Endometrial microvascular endothelial cells (primary cell): ENCODE measurements around the gene EHD2. TPM values are rescaled to one million over a fixed set of nuclear protein-coding genes. Genes with fewer than 3 reads are reported as not detected.
"Not testable (repeated sequence)": the region's sequence is repeated elsewhere in the genome, so short reads cannot be mapped to it uniquely, and the experiment has no call there.

ENCODE experiments used
- in situ Hi-C: cut with HindIII; loops from 2 replicates; pipeline ENCODE4 v1.10.0; 2017; ENCODE audit warnings: low sequenced_read_pairs, low pct_unique_long_range_greater_than_20kb; ENCODE audit errors: inconsistent ontology term
- total RNA-seq: library from RNA; depleted of rRNA; stranded (reverse); fragments of >200 nt; gene quantifications from one replicate; pipeline ENCODE4 v1.2.3, GENCODE V29; 2015; ENCODE audit errors: inconsistent ontology term

Gene EHD2
- total RNA-seq, 1 donor from 2014 or later = 205 TPM

DNA sequence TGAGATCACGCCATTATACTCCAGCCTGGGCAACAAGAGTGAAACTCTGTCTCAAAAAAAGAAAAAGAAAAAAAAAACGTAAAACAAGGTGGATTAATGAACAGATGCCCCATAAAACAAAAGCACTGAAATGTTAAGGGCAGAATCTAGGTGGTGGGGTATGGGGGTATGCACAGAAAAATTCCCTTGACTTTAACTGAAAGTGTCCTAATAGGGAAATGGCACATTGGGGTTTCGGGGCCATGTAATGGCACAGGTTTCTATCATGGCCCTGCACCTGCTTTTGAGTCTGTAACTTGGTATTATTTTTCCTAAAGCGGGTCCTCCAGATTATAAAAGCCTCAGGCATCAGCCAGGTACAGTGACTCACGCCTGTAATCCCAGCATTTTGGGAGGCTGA, 48.3 kb downstream of the EHD2 start:
- in situ Hi-C loops = no loop called here

DNA sequence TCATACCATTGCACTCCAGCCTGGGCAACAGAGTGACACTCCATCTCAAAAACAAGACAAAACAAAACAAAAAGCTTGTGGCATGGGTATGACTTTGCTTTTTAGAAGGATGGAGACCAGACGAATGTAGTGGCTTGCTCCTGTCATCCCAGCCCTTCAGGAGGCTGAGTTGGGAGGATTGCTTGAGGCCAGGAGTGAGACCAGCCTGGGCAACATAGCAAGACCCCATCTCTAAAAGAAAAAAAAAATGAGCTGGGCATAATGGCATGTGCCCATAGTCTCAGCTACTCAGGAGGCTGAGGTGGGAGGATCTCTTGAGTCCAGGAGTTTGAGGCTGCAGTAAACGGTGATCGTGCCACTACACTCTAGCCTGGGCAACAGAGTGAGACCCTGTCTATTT, 48.9 kb downstream of the EHD2 start:
- in situ Hi-C loops = no loop called here

DNA sequence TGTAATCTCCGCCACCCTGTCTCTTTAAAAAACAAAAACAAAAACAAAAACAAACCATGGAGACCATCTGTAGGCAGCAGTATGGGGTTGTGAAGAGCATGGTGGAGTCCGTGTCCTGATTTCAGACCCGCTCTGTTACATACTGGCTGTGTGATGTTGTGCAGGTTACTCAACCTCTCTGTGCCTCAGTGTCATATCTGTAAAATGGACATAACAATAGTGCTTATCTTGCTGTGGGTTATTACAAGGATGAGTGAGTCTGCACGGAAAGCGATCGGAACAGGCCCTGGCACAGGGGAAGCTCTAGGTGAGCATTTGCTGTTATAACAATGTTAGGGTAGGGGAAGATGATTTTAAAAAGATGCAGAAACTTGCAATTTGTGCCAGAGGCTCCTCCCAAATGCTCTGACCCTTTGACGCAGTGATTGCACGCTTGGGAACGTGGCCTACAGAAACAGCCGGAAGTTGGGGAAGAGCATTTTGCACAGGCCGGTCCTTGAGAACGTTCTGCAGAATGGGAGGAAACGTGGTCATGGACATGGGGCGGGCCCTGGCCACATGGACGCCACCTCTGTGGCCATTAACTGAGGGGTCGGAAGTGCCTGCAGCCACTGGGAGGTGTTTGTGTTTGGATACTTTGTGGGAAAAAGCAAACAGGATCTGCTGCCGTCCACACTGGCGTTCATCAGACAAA, 49.5 kb downstream of the EHD2 start:
- in situ Hi-C loops = no loop called here

DNA sequence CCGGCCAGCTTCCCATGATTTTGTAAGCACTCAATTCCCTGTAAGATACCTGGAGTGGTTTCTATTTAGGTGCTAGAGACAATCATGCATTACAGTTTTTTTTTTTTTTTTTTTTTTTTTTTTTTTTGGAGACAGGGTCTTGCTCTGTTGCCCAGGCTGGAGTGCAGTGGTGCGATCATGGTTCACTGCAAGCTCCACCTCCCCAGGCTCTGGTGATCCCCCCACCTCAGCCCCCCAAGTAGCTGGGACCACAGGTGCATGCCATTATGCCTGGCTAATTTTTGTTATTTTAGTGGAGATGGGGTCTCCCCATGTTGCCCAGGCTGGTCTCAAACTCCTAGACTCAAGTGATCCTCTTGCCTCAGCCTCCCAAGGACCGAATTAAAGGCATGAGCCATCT, 51.5 kb downstream of the EHD2 start:
- in situ Hi-C loops = not testable (repeated sequence)

DNA sequence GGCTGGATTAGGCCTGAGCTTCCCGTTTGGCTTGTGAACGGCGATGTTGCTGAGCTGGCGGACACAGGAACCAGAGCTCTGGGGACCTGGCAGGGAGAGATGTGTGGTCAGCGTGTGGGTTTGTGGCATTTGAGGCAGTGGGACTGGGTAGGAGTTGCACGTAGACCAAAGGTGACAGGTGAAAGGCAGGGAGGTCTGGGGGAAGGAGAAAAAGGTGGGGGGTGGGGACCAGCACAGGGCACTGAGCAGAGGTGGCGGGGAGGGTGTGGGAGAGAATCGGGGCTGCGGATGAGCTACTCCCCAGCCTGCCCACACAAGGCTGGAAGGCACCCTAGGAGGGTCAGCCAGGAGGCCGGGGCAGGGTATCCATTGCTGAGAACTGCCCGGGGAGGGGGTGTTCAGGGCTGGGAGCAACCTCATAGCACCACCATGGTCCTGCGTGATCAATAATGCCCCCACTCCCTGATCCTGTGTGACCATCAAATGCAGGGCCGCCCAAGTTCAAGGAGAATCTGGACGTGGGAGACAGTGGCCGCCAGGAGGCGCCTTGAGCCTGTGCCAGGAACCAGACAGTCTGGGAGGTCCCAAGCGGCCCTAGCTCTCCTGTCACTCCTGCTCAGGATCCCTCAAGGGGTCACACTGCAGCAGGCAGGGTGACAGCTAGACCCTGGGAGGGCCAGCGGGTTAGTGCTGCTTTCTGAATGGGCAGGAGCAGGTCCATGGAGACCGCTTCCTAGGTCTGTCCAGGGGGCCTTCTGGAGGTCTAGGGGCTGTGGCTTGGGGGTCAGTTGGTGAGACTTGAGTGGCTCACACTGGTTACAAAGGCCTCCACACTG, 52.5 kb downstream of the EHD2 start:
- in situ Hi-C loops = no loop called here

DNA sequence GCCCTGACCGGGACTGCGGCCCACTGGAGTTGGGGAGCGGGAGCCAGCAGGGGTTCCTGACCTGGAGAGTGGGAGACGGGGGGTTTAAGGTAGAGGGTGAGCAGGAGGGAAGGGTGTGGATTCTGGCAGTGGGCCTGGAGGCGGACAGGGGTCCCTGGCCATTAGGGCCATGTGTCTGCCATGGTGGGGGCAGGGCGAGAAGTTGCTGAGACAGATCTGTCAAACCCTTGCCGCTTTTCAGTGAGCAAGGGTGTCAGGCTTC, 53.1 kb downstream of the EHD2 start:
- in situ Hi-C loops = no loop called here

DNA sequence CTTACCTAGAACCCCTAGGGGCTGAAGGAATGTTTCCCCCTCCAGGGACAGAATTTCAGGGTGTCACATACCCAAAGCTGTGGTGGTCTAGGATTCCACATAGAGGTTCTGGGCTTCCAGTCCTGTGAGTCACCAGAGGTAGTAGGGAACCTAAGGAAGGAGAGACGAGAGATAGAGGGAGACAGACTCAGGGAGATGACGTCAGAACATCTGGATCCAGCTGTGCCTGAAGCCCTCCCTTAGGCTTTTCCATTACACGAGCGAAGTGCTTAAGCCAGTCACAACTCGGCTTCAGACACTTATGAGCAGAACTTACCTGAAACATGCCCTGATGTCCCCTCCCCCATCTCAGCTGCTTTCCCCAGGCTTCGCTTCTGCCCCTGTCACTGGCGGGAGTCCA, 53.4 kb downstream of the EHD2 start:
- in situ Hi-C loops = no loop called here

DNA sequence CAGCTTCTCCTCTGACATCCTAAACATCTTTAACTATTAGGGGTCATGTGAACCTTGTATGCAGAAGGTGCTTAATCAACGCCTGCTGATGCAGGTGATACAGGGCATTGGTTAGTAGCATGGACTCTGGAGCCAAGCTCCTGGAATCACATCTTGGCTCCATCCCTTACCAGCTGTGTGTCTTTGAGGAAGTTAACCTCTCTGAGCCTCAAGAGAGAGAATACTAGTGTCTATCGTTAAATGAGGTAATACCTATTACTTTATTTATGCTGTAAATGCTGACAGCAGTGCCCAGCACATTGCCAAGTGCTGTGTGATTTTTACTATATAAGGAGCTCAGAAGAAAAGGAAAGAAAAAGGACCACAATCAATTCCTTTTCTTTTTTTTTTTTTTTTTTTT, 54.1 kb downstream of the EHD2 start:
- in situ Hi-C loops = no loop called here

DNA sequence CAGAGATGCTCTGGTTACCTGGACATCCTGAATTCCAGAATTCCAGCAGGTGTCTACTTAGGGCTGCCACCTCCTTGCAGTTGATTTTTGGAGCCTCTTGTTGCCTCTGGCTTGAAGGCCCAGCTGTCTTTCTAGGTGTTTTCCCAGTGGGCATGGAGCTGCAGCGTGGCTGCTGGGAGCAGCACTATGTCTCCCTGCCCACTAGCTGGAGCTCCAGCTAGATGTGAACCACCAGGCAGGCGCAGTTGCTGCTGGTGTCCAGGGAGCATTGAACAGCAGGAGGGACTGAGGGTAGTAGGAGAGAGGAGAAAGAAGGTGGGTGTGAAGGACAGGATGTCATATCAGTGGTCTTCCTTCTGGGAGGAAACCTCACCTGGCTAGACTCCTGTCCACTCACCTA, 55.4 kb downstream of the EHD2 start:
- in situ Hi-C loops = no loop called here

DNA sequence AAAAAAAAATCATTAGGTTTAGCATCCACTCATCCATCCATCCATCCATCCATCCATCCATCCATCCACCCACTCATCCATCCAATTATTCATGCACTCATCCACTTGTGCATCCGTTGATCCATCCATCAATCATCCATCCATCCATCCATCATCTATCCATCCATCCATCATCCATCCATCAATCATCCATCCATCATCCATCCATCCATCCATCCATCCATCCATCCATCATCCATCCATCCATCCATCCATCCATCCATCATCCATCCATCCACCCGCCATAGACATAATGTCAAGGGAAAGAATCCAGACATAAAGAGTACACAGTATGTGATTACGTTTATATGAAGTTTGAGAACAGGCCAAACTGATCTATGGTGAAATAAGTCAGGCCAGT, 56.3 kb downstream of the EHD2 start:
- in situ Hi-C loops = no loop called here

DNA sequence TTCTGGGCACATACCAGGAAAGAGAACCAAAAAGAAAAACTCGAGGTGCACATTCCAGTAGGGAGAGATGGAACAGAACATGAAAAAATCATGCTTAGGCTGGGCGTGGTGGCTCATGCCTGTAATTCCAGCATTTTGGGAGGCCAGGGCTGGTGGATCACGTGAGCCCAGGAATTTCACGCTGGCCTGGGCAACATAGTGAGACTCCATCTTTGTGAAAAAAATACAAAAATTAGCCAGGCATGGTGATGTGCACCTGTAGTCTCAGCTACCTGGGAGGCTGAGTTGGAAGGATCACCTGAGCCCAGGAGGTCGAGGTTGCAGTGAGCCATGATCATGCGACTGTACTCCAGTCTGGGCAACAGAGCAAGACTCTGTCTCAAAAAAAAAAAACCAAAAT, 58.1 kb downstream of the EHD2 start:
- in situ Hi-C loops = not testable (repeated sequence)

DNA sequence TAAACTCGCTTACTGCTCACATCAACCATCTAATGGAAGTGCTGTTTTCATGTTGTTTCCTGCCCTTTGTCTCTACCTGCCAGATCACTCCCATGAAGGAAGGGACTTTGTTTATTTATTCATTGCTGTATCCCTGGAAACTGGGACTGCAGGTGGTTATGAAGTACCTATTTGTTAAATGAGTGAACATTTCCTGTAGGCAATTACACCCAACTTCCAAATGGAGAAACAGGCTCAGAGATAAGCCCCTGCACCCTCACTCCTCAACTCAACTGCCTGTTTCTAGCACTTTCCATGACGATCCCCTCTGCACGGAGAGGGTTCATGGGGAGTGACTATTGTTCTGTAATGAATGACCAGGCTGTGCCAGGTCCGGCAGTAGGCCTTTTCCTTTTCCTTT, 63.3 kb downstream of the EHD2 start:
- in situ Hi-C loops = no loop called here

DNA sequence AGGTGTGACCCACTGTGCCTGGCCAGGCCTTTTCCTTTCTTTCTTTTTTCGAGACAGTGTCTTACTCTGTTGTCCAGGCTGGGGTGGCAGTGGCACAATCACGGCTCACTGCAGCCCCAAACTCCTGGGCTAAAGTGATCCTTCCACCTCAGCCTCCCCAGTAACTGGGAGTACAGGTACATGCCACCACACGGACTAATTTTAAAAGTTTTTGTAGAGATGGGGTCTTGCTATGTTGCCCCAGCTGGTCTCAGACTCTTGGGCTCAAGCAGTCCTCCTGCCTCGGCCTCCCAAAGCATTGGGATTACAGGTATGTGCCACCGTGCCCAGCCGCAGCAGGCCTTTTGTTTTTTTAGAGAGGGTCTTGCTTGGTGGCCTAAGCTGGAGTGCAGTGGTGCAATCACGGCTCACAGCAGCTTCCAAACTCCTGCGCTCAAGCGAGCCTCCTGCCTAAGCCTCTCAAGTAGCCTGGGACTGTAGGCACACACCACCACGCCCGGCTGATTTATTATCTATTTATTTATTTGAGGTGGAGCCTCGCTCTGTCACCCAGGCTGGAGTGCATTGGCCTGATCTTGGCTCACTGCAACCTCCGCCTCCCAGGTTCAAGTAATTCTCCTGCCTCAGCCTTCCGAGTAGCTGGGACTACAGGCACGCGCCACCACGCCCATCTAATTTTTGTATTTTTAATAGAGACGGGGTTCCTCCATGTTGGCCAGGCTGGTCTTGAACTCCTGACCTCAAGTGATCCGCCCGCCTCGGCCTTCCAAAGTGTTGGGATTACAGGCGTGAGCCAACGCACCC, 64.2 kb downstream of the EHD2 start:
- in situ Hi-C loops = not testable (repeated sequence)

DNA sequence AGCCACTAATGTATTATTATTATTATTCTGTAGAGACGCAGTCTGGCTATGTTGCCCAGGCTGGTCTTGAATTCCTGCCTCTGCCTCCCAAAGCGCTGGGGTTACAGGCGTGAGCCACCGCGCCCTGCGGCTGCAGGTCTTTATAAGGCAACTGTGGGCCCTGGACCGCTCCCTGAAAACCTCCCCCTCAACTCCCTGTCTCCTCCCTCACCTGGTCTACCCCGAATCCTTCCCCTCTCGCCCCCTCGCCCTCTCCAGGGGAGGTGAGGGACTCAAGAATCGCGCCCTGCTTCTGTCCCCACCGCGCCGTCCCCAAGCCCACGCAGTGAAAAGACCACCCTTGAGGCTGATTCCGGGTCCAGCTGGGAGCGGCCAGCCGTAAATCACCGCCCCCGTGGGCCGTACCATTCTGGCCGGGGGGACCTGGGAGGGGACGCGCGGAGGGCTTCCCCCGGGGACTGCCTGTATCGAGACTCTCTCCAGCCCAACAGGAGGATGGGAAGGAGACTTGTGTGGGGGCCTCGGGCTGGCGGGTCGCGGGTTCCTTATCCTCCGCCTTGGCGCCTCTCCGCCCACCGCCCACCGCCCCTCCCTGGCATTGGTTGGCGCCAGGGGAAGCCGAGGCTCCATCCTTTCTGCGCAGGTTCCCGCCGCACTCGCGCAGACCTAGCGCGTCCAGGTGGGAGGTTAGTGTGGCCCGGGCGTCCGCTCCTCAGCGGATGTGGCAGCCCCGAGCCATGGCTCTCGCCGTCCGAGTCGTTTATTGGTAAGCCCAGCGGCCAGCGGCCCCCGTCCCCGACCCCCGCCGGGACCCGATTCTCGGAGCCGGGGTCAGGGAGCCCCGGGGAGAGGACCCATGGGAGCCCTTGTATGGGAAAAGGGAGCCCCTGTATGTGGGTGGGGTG, 65.1 kb downstream of the EHD2 start, which contains the start of gene SELENOW:
TSS of gene SELENOW (plus strand) at position 655 of the 905 bp plus-strand sequence. CDS start at position 738, 83 bp downstream.
- in situ Hi-C loops = no loop called here

DNA sequence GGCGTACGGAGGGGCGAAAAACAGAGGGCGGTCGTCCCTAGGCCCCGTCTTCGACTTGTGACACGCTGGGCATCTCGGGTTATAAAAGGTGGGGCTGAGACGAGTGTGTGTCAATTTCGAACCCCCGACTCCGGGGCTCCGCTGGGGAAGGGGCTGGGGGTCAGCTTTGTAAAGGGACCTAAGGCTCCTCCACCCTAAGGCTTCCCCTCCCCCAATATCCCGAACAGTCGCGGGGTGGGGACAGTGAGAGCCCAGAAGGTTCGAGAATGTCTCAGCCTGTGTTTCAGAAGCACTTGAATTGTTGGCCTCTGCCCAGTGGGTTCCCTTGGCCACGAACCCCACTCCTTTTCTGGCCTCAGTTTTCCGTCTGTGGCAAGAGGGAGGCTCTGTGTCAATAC, 65.7 kb downstream of the EHD2 start:
- in situ Hi-C loops = no loop called here

DNA sequence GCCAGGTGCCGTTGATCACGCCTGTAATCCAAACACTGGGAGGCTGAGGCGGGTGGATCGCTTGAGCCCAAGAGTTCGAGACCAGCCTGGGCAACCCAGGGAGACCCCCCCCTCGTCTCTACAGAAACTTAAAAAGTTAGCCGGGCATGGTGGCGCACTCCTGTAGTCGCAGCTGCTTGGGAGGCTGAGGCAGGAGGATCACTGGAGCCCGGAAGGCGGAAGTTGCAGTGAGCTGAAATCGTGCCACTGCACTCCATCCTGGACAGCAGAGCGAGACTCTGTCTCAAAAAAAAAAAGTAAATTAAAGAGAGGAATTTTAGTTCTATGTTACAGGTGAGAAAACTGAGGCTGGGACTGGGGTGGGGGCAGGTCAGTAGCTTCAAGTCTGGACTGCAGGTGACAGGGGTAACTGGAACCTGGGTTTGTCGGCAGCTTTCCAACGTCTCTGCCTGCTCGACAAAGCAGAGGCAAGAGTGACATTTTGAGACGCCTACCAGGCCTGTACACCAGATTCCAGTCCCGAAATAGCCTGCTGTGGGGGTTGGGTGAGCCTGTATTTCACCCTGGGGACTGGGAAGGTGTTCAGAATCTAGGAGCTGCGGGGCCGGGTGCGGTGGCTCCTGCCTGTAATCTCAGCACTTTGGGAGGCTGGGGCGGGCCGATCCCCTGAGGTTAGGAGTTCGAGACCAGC, 66.4 kb downstream of the EHD2 start:
- in situ Hi-C loops = no loop called here

DNA sequence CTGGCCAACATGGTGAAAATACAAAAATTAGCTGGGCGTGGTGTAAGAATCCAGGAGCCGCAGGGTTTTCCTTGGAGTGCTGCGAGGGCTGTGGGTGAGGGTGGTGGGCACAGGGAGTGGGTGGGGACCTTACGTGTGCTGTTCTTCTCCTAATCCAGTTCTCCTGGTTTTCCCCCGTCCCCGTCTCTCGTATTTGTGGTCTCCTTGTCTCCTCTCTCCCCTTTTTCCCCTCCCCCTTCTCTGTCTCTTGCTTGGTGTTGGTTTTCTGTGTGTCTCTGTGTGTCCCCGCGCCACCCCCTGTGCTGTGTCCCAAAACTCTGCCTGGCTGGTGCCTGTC, 67.0 kb downstream of the EHD2 start:
- in situ Hi-C loops = no loop called here

DNA sequence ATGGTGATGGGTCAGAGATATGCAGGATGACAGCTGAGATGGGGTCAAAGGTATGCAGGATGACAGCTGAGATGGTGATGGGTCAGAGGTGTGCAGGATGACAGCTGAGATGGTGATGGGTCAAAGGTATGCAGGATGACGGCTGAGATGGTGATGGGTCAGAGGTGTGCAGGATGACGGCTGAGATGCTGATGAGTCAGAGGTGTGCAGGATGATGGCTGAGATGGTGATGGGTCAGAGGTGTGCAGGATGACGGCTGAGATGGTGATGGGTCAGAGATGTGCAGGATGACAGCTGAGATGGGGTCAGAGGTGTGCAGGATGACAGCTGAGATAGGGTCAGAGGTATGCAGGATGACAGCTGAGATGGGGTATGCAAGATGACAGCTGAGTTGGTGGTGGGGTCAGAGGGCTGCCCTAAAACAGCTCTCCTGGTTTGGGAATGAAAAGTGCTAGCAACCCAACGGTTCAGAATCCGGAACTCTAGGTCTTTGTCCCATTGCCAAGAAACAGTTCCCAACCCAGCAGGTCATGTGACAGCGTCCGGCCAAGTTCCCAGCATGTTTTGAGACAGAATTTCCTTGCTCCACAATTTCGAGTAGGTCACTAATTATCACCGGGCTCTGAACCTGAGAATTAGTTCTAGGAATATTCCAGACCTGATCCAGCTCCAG, 68.5 kb downstream of the EHD2 start:
- in situ Hi-C loops = no loop called here
